OCI-LY7 (cell line): Measurements from ENCODE around the gene TDRD12. TPM values are rescaled to one million over a fixed set of nuclear protein-coding genes. Genes with fewer than 3 reads are reported as not detected.

ENCODE experiments used
- BruUV-seq: library from RNA; stranded (reverse); fragments of 400-500 nt; replicated peaks from 2 replicates; lab custom pipeline; 2021; lab: Mats Ljungman, UMichigan
- CTCF ChIA-PET: fragments of 300-600 bp; sonication (Branson Sonifier 250); formaldehyde crosslinking; loops from one replicate; lab custom pipeline; 2022; ENCODE audit warnings: antibody characterized with exemption; ENCODE audit not compliant: unreplicated experiment; lab: Charles Lee
- POLR2A ChIA-PET: fragments of 300-600 bp; sonication (Branson Sonifier 250); formaldehyde crosslinking; loops from one replicate; lab custom pipeline; 2022; ENCODE audit warnings: antibody characterized with exemption; lab: Charles Lee
- DNase-seq: peaks from one replicate; pipeline ENCODE4 v3.0.0-alpha.2; 2015; ENCODE audit warnings: low spot score
- H2AFZ ChIP-seq: fragments of 200-600 bp; sonication (generic), shearing (Covaris generic); 2 replicates; pipeline ENCODE4 v1.6.1; 2014; ENCODE audit warnings: mild to moderate bottlenecking, antibody characterized with exemption, low read length, moderate library complexity
- H3K27ac ChIP-seq: fragments of 200-600 bp; sonication (generic); 2 replicates; pipeline ENCODE4 v1.5.1; 2014; ENCODE audit warnings: mixed run types, low read depth, mild to moderate bottlenecking, moderate library complexity, low read length, inconsistent platforms; ENCODE audit not compliant: poor library complexity, severe bottlenecking
- H3K36me3 ChIP-seq: fragments of 200-600 bp; sonication (generic); 2 replicates; pipeline ENCODE4 v1.6.1; 2014; ENCODE audit warnings: mild to moderate bottlenecking, antibody characterized with exemption, low read length, moderate library complexity, mixed read lengths; ENCODE audit not compliant: insufficient read depth
- H3K4me1 ChIP-seq: fragments of 200-600 bp; sonication (generic); 2 replicates; pipeline ENCODE4 v1.5.1; 2014; ENCODE audit warnings: mild to moderate bottlenecking, low read length; ENCODE audit not compliant: insufficient read depth, poor library complexity, severe bottlenecking
- H3K4me2 ChIP-seq: fragments of 200-600 bp; sonication (generic); 2 replicates; pipeline ENCODE4 v1.6.1; 2014; ENCODE audit warnings: mild to moderate bottlenecking, low read length
- H3K4me3 ChIP-seq: fragments of 200-600 bp; sonication (generic); 2 replicates; pipeline ENCODE4 v1.5.1; 2014; ENCODE audit warnings: mild to moderate bottlenecking, low read depth, low read length; ENCODE audit not compliant: poor library complexity, severe bottlenecking
- H3K79me2 ChIP-seq: fragments of 200-600 bp; sonication (generic); 2 replicates; pipeline ENCODE4 v1.6.1; 2016; ENCODE audit warnings: low read depth, mild to moderate bottlenecking, low read length, moderate library complexity, mixed read lengths; ENCODE audit not compliant: insufficient read depth
- H3K9me2 ChIP-seq: fragments of 200-600 bp; sonication (generic); 2 replicates; pipeline ENCODE4 v1.6.1; 2016; ENCODE audit warnings: mild to moderate bottlenecking, low read length, mixed read lengths; ENCODE audit not compliant: insufficient read depth
- H3K9me3 ChIP-seq: fragments of 200-600 bp; sonication (generic); 2 replicates; pipeline ENCODE4 v1.6.1; 2014; ENCODE audit warnings: mild to moderate bottlenecking, mixed run types, low read length, mixed read lengths
- H4K20me1 ChIP-seq: fragments of 200-600 bp; sonication (generic); 2 replicates; pipeline ENCODE4 v1.6.1; 2014; ENCODE audit warnings: mild to moderate bottlenecking, antibody characterized with exemption, low read length, moderate library complexity, mixed read lengths; ENCODE audit not compliant: insufficient read depth
- CTCF ChIP-seq: fragments of 200-600 bp; sonication (generic); conservative IDR thresholded peaks from 2 replicates; pipeline ENCODE4 v1.5.1; 2014; ENCODE audit warnings: mild to moderate bottlenecking, antibody characterized with exemption, low read length, moderate library complexity, mixed read lengths
- EZH2phosphoT487 ChIP-seq: fragments of 200-600 bp; sonication (generic); IDR thresholded peaks from 2 replicates; pipeline ENCODE4 v1.6.1; 2018; ENCODE audit warnings: low read depth, borderline replicate concordance, mild to moderate bottlenecking, mixed run types, antibody characterized with exemption, low read length, moderate library complexity, mixed read lengths
- intact Hi-C: fragments of 100-400 bp; cut with micrococcal nuclease; formaldehyde crosslinking; loops from one replicate; pipeline ENCODE4 v1.10.0; 2022; ENCODE audit not compliant: unreplicated experiment
- total RNA-seq, 2 experiments: library from RNA; depleted of rRNA in 1 of 2; stranded (reverse); fragments of >200 nt in 1 of 2; shearing (Covaris generic) in 1 of 2; gene quantifications; 2 replicates each; pipeline ENCODE4 v1.2.3, GENCODE V29; 2014 to 2022

TDRD12 gene
- total RNA-seq, 2 experiments from 2014 or later, result not detected

- no peak overlapping the region for H2AFZ ChIP-seq
- no peaks in the 10 kb centered on the region for H3K79me2 ChIP-seq
- H3K9me3 ChIP-seq, result no peaks in the 10 kb centered on the region
- no TSS peak for BruUV-seq
- TF ChIP-seq CTCF, result no peak
- TF ChIP-seq EZH2phosphoT487, result no peak
- no peaks in the 10 kb centered on the region for H3K9me2 ChIP-seq
- no peak overlapping the region for H3K4me3 ChIP-seq
- H3K36me3 ChIP-seq, result no peaks in the 10 kb centered on the region
- no peak overlapping the region for H3K27ac ChIP-seq
- POLR2A ChIA-PET, result no interaction called here
- H4K20me1 ChIP-seq, result no peaks in the 10 kb centered on the region
- CTCF ChIA-PET, result no interaction called here
- intact Hi-C loops, result no loop called here
- no peak for DNase-seq
- H3K4me2 ChIP-seq, result no peak overlapping the region
- H3K4me1 ChIP-seq, result no peaks in the 10 kb centered on the region
These were observed 94.4 kb downstream of the TDRD12 start for GRCh38 chr19:32813862-32814425.

GRCh38 chr19:32814624-32815023 lies 95.1 kb downstream of the TDRD12 start:
- no TSS peak for BruUV-seq
- no peaks in the 10 kb centered on the region for H3K36me3 ChIP-seq
- no peaks in the 10 kb centered on the region for H3K79me2 ChIP-seq
- H3K9me2 ChIP-seq, result no peaks in the 10 kb centered on the region
- H3K4me2 ChIP-seq, result no peak overlapping the region
- CTCF ChIA-PET, result no interaction called here
- DNase-seq, result no peak
- no peak overlapping the region for H2AFZ ChIP-seq
- POLR2A ChIA-PET, result no interaction called here
- TF ChIP-seq EZH2phosphoT487 (no peak), CTCF (no peak)
- H3K4me3 ChIP-seq, result no peak overlapping the region
- no peaks in the 10 kb centered on the region for H4K20me1 ChIP-seq
- H3K27ac ChIP-seq, result no peak overlapping the region
- intact Hi-C loops, result no loop called here
- no peaks in the 10 kb centered on the region for H3K4me1 ChIP-seq
- no peaks in the 10 kb centered on the region for H3K9me3 ChIP-seq

- Histone ChIP-seq H3K4me2 (no peak overlapping the region), H4K20me1 (no peaks in the 10 kb centered on the region), H2AFZ (no peak overlapping the region), H3K79me2 (no peaks in the 10 kb centered on the region), H3K4me1 (no peaks in the 10 kb centered on the region), H3K9me2 (no peaks in the 10 kb centered on the region), H3K27ac (no peak overlapping the region), H3K36me3 (no peaks in the 10 kb centered on the region), H3K9me3 (no peaks in the 10 kb centered on the region), H3K4me3 (no peak overlapping the region)
- CTCF ChIA-PET, result no interaction called here
- intact Hi-C loops, result no loop called here
- TF ChIP-seq EZH2phosphoT487, result no peak
- no peak for TF ChIP-seq CTCF
- POLR2A ChIA-PET, result no interaction called here
- no TSS peak for BruUV-seq
- DNase-seq, result no peak
These were observed 97.1 kb downstream of the TDRD12 start for GRCh38 chr19:32816555-32817099.
